AG08396 (cell line): Measurements from ENCODE around the gene SEC14L3.

Experiments
- DNase-seq: peaks from one replicate; pipeline ENCODE4 v3.0.0; 2012; ENCODE audit warnings: low spot score, mixed read lengths

Gene SEC14L3

GRCh38 chr22:30422481-30423300 is 49.1 kb downstream of the SEC14L3 start:
- peak; percentile 83 for DNase-seq

GRCh38 chr22:30421695-30422480 is 49.9 kb downstream of the SEC14L3 start:
- DNase-seq = no peak

DNA sequence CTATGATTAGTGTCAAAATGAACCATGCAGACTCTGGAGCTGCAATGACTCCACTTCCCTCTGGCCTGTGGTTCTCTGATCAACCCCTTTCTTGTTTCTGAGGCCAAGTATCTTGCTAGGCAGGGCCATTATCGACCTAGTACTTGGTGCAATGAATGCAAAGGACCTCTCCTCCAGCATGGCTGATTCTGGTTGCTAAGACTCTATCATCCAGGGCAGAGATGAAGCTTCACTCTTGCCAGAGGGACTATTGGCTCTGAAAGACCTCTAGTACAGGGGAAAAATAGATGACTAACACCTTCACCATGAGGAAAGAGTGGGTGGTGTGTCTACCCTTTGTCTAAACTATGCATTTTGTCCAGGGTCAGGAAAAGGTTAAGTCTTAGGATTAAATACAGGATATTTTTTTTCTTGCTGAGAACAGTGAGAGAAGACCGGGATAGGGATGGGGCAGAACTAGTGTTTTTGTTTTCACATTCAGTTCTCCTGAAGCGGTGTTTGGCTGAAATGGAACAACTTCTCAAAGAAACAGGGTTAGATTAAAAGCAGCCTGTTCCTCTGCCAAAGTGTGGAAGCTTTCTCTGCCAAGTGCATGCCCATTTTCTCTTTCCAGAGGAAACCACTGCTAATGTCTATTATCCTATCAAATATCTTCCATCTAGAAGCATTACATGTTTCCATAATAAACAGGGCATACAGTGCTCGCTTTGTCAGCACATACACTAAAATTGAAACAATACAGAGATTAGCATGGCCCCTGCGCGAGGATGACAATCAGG is 51.3 kb downstream of the SEC14L3 start:
- peak; percentile 65 for DNase-seq

DNA sequence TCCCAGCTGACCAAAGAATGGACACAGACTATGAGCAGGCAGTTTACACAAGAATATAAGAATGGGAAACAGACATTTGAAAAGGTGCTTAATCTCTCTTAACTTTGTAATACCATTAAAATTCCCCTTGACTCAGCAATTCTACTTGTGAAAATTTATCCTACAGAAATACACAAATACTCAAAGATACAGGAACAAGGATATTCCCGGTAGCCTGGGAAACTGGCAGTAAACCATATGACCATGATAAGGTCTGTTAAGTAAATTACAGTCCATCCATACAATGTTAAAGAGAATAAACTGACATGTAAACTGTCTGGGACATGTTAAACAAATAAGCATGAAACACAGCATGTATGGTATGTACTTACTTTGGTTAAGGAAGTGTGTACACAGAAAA is 55.0 kb downstream of the SEC14L3 start:
- DNase-seq = no peak

DNA sequence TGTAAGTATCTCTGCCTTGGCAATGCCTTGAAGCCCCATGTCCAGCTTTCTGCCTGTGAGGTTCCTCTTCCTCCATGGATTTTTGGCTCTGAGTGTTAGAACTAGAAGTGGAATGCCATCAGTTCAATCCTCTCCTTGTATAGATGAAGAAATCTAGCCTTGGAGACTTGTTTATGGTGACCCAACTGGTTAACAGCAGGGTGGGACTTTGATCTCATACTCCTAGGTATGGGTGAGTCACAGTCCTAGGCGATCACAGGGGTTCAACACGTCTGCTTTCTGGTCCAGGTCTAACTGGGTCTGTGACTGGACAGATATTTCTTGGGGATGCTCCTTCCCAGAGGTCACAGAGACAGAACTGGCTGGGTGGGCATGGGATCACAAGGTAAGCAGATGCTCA is 55.4 kb downstream of the SEC14L3 start:
- no peak for DNase-seq

- no peak for DNase-seq
These were observed 57.2 kb downstream of the SEC14L3 start for GRCh38 chr22:30414525-30415047.

- no peak for DNase-seq
These were observed 57.9 kb downstream of the SEC14L3 start for GRCh38 chr22:30413745-30414524.

- DNase-seq = no peak
These were observed 58.8 kb downstream of the SEC14L3 start for GRCh38 chr22:30413001-30413400.

DNA sequence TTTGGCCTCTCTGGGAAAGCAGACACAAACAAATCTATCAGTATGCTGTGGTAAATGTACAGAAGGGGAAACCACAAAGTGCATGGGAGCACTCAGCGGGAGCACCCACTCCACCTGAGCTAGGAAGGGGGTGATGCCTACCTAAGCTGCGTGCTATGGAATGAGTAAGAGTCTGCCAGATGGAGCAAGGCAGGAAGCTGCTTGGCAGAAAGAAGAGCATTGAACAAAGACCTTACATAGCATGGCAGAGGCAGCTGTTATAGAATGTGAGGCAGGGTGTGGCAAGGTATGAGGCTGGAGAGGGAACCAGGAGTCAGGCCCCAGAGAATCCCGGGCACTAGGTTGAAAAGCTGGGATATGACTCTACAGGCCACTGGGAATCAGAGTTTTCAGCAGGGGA is 60.0 kb downstream of the SEC14L3 start:
- DNase-seq = no peak
